Right renal pelvis (tissue), 4 donors: ENCODE results near the gene LETM1. TPM values are rescaled to one million over a fixed set of nuclear protein-coding genes. Genes with fewer than 3 reads are reported as not detected.

ENCODE experiments used
- DNase-seq, 4 donors: peaks; one replicate each; pipeline ENCODE4 v3.0.0-alpha.2; 2013; ENCODE audit warnings: low read depth in 4 of 4, low spot score in 3 of 4, missing footprints in 1 of 4
- polyA plus RNA-seq, 4 donors: library from polyadenylated mRNA; unstranded; fragments of 120-200 nt; gene quantifications; one replicate each; pipeline ENCODE4 v1.2.1, GENCODE V29; 2013; ENCODE audit not compliant: insufficient read length in 4 of 4

LETM1 gene
- polyA plus RNA-seq, 4 donors = 18.1 to 25.2 (median 19.9) TPM

DNA sequence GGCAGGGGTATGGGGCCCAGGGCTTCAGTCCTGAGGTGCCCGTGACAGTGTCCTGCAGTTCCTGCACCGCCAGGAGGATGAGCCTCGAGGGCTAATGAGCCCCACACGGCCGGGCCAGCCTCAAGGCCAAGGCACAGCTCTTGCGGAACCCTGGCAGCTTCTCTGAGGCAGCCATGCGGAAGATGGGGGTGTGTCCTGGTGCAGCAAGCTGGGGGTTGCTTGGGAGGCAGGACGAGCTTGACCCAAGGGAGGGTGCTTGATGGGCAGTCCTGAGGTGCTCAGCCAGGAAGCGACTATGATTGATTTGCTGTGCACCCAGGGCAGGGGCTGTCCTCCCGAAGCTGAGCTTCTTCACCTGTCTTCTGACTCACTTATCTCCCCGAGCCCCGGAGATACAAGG, 72.0 kb downstream of the LETM1 start:
- no peak for DNase-seq

- no peak for DNase-seq
Measured at GRCh38 chr4:1783015-1783414, 72.9 kb downstream of the LETM1 start.

- no peak for DNase-seq
Measured at GRCh38 chr4:1780435-1780834, 75.5 kb downstream of the LETM1 start.

GRCh38 chr4:1779588-1780382, 76.2 kb downstream of the LETM1 start:
- no peak for DNase-seq

DNA sequence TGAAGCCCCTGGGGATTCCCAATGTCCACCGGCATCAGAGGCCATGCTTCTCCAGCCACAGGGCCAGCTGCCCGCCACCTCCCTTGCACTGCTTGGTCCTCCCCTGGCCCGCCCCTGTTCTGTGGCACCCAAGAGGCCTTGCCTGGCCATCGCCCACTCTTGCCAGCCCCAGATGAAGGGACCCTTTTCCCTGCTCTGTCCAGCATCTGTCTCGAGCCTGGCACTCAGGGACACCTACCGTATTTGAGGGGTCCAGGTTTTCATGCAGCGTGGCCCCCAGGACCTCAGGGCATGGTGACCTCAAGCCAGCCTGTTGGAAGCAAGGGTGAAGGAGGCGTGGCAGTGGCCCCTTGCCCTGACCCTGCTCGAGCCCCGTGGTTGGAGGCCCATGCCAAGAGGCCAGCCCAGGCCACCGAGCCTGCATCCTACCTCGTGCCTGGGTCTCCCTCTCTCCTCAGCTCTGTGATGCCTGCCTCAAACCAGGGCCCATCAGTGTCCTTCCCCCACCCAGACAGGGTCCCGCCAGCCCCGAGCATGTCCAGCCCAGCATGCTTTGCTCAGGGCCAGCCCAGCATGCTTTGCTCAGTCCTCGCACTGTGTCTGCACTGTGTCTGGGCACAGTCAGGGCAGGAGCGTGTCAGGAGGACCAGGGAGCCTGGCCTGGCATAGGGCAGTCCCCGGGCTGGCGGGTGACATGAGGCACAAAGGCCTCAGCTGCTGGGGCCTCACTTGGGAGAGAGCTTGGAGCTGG, 77.1 kb downstream of the LETM1 start:
- DNase-seq = no peak

DNA sequence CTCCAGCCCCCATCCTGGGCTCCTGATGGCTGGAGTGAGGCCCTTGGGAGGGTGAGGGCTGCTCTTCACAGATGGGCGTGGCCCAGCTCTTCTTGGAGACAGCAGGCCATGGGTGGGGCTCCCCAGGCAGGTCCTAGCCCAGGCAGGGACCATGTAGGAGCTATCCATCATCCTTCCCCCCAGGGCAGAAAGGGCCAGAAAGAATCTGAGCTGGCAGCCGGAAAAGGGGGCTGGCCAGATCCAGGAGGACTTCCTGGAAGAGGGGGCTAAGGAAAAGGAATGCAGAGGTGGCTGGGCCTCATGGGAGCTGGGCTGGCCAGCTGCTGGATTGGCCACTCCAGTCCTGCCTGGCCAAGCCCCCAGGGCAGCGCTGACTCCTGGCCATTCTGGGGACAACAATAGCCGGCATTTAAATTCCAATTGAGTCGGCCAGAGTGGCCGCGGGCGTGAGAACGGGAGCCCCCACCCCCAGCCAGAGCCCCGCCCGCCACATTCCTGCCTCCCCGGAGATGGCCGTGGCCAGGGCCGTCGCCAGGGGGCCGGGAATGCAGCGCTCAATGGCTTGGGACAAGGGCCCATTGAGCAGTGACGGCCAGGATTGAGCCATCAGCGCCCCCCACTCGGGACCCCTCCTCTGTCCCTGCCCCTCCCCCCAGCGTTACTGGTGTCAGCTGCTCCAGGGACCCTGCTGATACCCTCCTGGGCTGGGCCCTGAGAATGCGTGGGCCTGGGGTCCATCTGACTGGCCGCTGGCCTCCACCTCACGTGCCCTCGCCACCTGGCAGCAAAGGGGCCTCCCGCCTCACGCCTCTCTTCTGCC, 77.9 kb downstream of the LETM1 start:
- DNase-seq = no peak

- DNase-seq = no peak
Measured at GRCh38 chr4:1776521-1777161, 79.3 kb downstream of the LETM1 start.

DNA sequence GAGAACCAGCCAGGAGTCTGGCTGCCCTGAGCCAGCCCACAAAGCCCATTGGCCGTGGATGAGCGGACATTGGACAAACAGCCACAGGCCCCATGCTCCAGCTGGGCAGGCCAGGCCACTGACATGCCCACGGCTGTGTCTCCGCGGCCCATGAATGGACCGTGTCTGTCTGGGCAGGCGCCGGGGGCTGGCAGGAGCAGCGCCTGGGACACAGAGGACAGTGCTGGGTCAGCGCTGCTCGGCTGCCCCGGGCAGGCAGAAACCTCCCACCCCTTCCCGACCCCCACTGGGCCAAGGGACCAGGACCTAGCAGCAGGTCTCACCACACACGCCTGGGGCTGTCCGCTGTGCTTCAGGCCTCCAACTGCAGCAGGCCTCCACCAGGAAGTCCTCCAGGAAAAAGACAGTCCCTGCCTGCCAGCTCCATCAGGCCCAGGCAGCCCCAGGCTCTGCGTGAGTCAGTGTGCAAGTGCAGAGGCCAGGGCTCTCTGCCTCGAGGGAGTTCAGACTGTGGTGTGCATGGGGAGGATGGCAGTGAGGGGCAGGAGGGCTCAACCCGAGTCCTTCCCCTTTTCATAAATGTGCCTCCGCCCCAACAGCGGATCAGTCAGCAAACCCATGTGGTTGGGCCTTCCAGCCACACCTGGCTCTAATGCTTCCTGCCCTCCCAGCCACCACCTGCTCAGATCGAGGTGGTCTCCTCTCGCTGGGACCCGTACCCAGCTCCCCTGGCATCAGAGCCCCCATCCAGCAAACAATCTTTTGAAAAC, 80.0 kb downstream of the LETM1 start:
- DNase-seq = no peak

DNA sequence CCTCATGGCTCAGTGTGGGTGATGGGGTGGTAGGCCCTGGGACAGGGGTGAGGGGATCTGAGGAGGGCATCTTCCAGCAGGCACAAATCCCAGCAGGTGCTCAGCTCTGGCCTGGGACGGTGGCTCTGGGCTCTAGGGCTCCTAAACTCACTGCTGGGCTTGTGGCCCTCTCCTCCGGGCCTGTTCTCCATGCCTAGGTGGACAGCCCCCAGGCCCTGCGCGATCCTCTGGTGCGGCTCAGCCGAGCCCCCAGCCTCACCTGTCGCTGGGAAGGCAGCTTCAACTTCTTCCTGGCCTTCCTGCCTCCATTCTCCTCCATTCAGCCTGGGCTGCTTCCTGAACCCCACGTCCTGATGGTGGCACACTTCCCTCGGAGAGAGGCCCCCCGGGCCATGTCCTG, 82.2 kb downstream of the LETM1 start:
- DNase-seq = no peak

DNA sequence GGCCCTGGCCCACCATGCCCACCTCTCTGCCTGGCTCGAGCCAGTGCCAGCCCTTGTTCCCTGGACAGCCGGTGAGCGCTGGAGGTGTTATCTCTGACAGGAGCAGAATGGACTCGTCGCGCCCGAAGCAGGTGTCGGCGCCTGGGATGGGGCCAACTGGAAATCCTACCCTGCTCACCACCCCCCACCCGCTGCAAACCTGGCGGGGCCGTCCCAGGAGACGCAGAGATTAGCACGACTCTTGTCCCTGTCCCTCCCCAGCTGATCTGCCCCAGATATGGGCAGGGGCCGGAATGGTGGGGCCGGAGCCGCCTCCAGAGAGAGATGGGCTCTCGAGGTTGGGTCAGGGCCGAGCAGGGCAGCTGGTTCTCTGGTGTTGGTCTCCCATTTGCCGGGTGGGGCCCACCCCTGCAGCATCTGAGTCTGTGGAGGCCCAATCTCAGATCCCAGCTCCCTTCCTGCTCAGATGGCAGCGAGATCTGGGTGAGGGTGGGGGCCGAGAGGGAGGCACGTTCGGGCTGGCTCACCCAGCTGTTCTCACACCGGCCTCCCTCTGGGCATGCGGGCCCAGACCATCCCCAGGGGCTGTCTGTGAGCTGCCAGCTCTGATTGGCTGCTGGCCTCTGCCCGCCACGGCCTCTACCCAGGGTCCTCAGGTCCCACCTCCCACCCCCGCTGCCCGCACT, 83.0 kb downstream of the LETM1 start:
- no peak for DNase-seq

- no peak for DNase-seq
Measured at GRCh38 chr4:1771555-1772305, 84.2 kb downstream of the LETM1 start.

GRCh38 chr4:1770791-1771231, 85.1 kb downstream of the LETM1 start:
- DNase-seq = no peak

DNA sequence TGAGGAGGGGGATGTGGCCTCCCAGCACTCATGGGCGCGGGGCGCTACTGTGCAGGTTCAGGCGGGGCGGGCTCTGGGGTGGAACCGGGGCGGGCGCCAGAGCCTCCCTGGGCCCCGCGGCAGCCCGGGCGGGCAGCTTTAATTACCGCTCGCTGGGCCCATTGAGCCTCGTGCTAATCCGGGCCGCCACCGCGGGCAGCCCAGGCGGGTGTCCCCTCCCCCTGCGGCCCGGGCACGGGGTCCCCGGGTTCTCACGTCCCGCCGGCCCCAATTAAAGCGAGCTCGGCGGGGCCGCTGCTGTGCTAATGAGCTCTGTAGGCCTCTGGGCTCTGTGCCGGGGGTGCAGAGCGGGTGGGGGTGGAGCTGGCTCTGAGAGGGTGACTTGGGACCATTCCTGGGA, 85.7 kb downstream of the LETM1 start:
- no peak for DNase-seq

- DNase-seq = no peak
Measured at GRCh38 chr4:1769692-1770091, 86.3 kb downstream of the LETM1 start.

GRCh38 chr4:1768367-1769034, 87.5 kb downstream of the LETM1 start:
- DNase-seq = no peak

GRCh38 chr4:1767770-1768366, 88.1 kb downstream of the LETM1 start:
- DNase-seq = no peak

DNA sequence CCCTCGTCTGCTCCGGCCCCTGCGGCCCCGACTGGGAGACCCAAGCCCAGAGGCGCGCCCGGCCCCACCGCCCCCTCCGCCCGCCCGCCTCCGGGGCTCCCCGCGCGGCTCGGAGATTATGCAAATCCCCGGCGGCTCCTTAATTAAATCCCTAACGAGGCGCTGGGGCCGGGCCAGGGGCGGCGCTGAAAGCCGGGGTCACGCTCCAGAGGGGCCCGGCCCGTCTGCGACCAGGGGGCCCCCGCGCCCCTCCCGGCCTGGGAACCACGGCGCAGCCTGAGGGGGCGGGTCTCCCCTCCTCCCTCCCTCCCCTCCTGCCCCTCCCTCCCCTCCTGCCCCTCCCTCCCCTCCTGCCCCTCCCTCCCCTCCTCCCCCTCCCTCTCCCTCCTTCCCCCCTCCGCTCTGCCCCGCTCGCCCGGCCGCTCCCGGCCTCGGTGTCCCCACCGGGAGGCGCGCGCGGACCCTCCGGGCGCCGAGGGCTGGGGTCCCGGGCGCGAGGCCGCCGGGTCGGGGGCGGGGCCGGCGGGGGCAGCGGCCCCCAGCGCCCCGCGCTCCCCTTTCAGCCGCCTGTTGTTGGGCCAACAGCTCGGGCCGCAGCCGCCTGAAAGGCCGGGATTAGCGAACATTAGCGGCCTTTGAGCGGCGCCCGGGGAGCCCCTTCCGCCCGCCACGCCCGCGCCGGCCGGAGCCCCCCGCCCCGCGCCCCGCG, 88.7 kb downstream of the LETM1 start:
- no peak for DNase-seq
